Nephron (organoid): ENCODE data around the gene LIPA.
"Not testable (repeated sequence)": the region's sequence is repeated elsewhere in the genome, so short reads cannot be mapped to it uniquely, and the experiment has no call there.

Source experiments
- H3K27ac Mint-ChIP-seq, 3 experiments: 2 replicates each; pipeline ENCODE4 v1.8.0; 2020; ENCODE audit warnings: mixed read lengths in 3 of 3, mild to moderate bottlenecking in 2 of 3, moderate library complexity in 1 of 3
- H3K27me3 Mint-ChIP-seq: 2 replicates; pipeline ENCODE4 v1.8.0; 2021; ENCODE audit warnings: low read depth, mild to moderate bottlenecking, moderate library complexity, mixed read lengths
- H3K36me3 Mint-ChIP-seq: 2 replicates; pipeline ENCODE4 v1.8.0; 2020; ENCODE audit warnings: low read depth, mixed read lengths
- H3K4me1 Mint-ChIP-seq: 2 replicates; pipeline ENCODE4 v1.8.0; 2020; ENCODE audit warnings: mixed read lengths
- H3K4me3 Mint-ChIP-seq, 3 experiments: 2 replicates each; pipeline ENCODE4 v1.8.0; 2020; ENCODE audit warnings: mild to moderate bottlenecking in 3 of 3, mixed read lengths in 3 of 3, moderate library complexity in 2 of 3
- H3K9me3 Mint-ChIP-seq: 2 replicates; pipeline ENCODE4 v1.8.0; 2020; ENCODE audit warnings: mixed read lengths
- CTCF ChIP-seq, 3 experiments: fragments of 200-600 bp; sonication (generic); IDR thresholded peaks; one replicate each; pipeline ENCODE4 v1.5.0; 2021; ENCODE audit warnings: antibody characterized with exemption in 3 of 3; ENCODE audit not compliant: unreplicated experiment in 3 of 3

LIPA gene

DNA sequence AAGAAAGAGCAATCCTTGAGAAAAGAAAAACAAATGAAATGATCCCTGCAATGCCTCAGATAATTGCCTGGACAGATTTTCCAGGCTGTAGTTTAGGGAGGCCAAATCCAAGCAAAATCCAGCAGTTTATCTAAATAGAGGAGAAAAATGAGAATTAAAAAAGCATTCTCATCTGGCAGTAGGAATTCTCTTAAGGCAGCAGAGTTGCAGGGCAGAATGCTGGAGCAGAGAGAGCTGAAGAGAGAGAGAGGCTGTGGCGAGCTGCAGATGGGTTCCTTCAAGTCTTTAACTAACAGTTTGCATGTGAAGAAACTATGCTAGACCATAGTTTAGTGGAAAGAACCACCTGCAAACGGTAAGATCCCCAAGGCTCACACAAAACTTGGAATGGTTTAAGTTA is 6.0 kb upstream of the LIPA start:
- Mint-ChIP-seq H3K27ac (peak overlapping the region in 2 of 3 experiments; percentile 63 to 79), H3K4me3 (no peak overlapping the region), H3K4me1 (peaks cover 28% of the 10 kb centered on the region), H3K9me3 (peaks cover 6% of the 10 kb centered on the region), H3K27me3 (no peaks in the 10 kb centered on the region), H3K36me3 (no peaks in the 10 kb centered on the region)
- no peak for TF ChIP-seq CTCF (IDR thresholded peaks at IDR 0.05; ENCODE audit: unreplicated experiment in 3 of 3)

GRCh38 chr10:89256962-89257361 is 5.4 kb upstream of the LIPA start:
- Mint-ChIP-seq H3K4me1 (peaks cover 21% of the 10 kb centered on the region), H3K36me3 (no peaks in the 10 kb centered on the region), H3K27me3 (no peaks in the 10 kb centered on the region), H3K9me3 (peaks cover 6% of the 10 kb centered on the region), H3K27ac (peak overlapping the region in 2 of 3 experiments; percentile 63 to 79), H3K4me3 (no peak overlapping the region)
- TF ChIP-seq CTCF (IDR thresholded peaks at IDR 0.05; ENCODE audit: unreplicated experiment in 3 of 3): no peak

DNA sequence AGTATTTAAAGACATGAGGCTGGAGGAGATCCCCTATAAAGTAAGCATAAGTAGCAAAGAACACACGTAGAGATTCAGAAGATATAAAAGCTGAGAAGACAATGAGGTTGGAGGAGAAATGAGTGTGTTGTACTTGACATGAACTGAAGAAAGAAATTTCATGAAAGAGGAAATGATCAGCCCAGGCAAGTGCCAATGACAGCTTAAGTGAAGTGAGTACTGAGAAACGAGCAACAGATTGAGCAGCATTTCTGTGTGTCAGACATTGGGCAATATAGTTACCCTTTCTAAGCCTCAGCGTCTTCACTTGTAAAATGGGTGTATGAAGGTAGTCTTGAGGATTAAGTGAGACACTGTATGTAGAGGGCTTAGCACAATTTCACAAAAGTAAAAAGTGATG is 4.8 kb upstream of the LIPA start:
- no peak overlapping the region for H3K27ac Mint-ChIP-seq
- H3K4me3 Mint-ChIP-seq: no peak overlapping the region
- peaks cover 18% of the 10 kb centered on the region for H3K4me1 Mint-ChIP-seq
- H3K27me3 Mint-ChIP-seq: no peaks in the 10 kb centered on the region
- TF ChIP-seq CTCF (IDR thresholded peaks at IDR 0.05; ENCODE audit: unreplicated experiment in 3 of 3): no peak
- H3K36me3 Mint-ChIP-seq: no peaks in the 10 kb centered on the region
- peaks cover 6% of the 10 kb centered on the region for H3K9me3 Mint-ChIP-seq

DNA sequence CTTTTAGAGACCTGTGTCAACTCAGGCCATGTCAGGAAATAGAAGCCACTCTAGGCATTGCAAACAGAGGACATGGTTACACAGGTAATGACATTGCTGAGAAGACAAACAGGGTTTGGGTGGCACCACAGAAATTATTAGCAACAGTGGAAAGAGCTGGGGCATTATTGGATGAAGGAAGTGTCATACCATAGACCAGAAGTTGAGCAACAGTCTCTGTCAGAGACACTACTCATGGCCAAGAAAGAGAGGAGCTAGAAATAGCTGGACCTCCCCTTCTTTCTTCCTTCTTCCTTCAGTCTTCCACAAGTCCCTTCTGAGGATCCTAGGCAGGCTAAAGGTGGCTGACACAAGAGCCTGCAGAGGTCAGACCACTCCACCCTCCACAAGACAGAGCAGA is 4.2 kb upstream of the LIPA start:
- H3K27me3 Mint-ChIP-seq: no peaks in the 10 kb centered on the region
- H3K36me3 Mint-ChIP-seq: no peaks in the 10 kb centered on the region
- H3K27ac Mint-ChIP-seq: no peak overlapping the region
- peaks cover 22% of the 10 kb centered on the region for H3K4me1 Mint-ChIP-seq
- TF ChIP-seq CTCF (IDR thresholded peaks at IDR 0.05; ENCODE audit: unreplicated experiment in 3 of 3): no peak
- H3K9me3 Mint-ChIP-seq: peaks cover 6% of the 10 kb centered on the region
- no peak overlapping the region for H3K4me3 Mint-ChIP-seq

DNA sequence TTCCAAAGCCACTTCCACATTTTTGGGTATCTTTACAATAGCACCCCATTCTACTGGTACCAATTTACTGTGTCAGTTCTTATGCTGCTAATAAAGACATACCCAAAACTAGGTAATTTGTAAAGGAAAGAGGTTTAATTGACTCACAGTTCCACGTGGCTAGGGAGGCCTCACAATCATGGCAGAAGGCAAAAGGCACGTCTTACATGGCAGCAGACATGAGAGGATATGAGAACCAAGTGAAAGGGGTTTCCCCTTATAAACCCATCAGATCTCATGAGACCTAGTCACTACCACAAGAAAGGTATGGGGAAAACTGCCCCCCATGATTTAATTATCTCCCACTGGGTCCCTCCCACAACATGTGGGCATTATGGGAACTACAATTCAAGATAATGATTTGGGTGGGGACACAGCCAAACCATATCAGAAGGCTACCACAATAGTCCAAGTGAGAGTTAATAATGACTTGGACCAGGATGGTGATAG is 3.6 kb upstream of the LIPA start:
- not testable (repeated sequence) for H3K27ac Mint-ChIP-seq, H3K9me3 Mint-ChIP-seq, H3K36me3 Mint-ChIP-seq, H3K27me3 Mint-ChIP-seq
- H3K4me1 Mint-ChIP-seq: peaks cover 18% of the 10 kb centered on the region
- H3K4me3 Mint-ChIP-seq: peak overlapping the region in 1 of 3 experiments; percentile 1

DNA sequence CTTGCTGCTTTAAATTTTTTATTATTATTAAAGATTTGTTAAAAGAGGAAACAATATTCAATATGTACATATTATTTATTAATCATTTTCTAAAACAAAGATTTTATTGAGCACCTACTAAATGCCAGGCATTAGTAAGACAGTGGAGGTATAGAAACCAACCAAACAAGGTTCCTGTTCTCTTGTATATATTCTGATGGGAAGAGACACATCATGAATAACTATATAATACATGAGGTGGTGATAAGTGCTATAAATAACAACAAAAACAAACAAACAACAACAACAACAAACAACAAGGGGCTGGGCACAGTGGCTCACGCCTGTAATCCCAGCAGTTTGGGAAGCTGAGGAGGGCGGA is 630 bp upstream of the LIPA start:
- Mint-ChIP-seq H3K36me3 (no peaks in the 10 kb centered on the region), H3K27ac (no peak overlapping the region), H3K4me3 (peak overlapping the region; percentile 85 to 88 (median 88)), H3K27me3 (no peaks in the 10 kb centered on the region), H3K4me1 (peaks cover 11% of the 10 kb centered on the region), H3K9me3 (peaks cover 6% of the 10 kb centered on the region)
- no peak for TF ChIP-seq CTCF (IDR thresholded peaks at IDR 0.05; ENCODE audit: unreplicated experiment in 3 of 3)
